ENCODE measurements around the gene SKP1. TPM values are rescaled to one million over a fixed set of nuclear protein-coding genes. Genes with fewer than 3 reads are reported as not detected.

SKP1 gene
- total RNA-seq, 1 experiment from 2014 or later: 245 TPM

DNA sequence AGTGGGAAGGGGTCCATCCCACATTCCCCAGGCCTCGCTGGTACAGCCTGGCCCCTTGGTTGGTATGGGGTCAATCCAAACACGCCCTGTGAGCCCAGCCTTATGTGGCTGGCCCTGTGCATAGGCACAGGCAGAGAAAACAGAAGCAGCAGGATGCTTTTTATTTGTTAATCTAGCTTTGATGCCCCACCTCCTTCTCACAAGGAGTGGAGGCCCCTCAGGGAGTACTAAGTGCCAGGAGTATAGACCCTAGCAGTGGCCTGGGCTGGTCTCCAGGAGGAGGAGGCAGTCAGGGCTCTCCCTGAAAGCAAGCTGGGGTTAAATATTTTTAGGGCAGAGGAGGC, 76.8 kb downstream of the SKP1 start (continued):
- TF ChIP-seq ZFX (IDR thresholded peaks at IDR 0.05): no peak
- TF ChIP-seq, protein P1, sequence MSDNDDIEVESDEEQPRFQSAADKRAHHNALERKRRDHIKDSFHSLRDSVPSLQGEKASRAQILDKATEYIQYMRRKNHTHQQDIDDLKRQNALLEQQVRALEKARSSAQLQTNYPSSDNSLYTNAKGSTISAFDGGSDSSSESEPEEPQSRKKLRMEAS (IDR thresholded peaks at IDR 0.05): no peak

DNA sequence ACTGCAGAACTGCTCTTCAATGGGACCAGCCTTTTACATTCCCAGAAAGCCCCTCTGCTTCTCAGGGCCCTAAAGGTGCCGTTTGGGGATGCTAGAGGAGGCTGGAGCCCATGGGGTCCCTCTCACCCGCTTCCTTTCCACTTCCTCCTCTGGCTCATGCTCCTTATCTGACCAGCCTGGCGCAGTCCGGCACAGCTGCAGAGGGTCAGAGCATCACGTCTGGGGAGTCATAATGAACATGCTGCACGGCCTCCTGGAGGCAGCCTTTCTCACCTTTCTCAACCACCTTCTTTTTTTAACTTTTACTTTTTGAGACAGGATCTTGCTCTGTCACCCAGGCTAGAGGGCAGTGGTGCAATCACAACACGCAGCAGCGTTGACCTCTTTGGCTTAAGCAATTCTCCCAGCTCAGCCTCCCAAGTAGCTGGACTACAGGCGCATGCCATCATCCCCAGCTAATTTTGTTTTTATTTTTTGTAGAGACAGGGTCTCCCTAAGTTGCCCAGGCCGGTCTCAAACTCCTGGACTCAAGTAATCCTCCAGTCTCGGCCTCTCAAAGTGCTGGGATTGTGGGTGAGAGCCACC, 77.4 kb downstream of the SKP1 start:
- intact Hi-C loops (cut with micrococcal nuclease): no loop called here
- Histone ChIP-seq H3K27ac (ENCODE audit: low read depth, low read length) (no peak overlapping the region), H3K9ac (ENCODE audit: low read length) (no peak overlapping the region), H3K36me3 (ENCODE audit: control insufficient read depth in 1 of 2, insufficient read depth in 2 of 2, low read length in 2 of 2) (no peaks in the 10 kb centered on the region), H3K27me3 (ENCODE audit: insufficient read depth, low read length) (no peaks in the 10 kb centered on the region), H3K4me3 (replicated peaks in 1 of 2; ENCODE audit: low read depth in 1 of 2, low read length in 2 of 2) (no peak overlapping the region), H2AFZ (ENCODE audit: low read depth, low read length, poor library complexity, severe bottlenecking) (no peak overlapping the region), H3K4me1 (ENCODE audit: control insufficient read depth in 1 of 2, insufficient read depth in 2 of 2, low read length in 2 of 2) (peaks cover 0 to 13% of the 10 kb centered on the region in 2 experiments; a peak in 1 of 4 replicates), H4K20me1 (ENCODE audit: insufficient read depth) (no peaks in the 10 kb centered on the region), H3K9me3 (ENCODE audit: control insufficient read depth in 1 of 2, insufficient read depth in 1 of 2, low read depth in 1 of 2, low read length in 2 of 2) (no peaks in the 10 kb centered on the region), H3K79me2 (ENCODE audit: insufficient read depth, low read length) (no peaks in the 10 kb centered on the region), H3K9me2 (ENCODE audit: insufficient read depth) (no peaks in the 10 kb centered on the region), H3K4me2 (ENCODE audit: low read length) (no peak overlapping the region)
- POLR2A ChIA-PET: no interaction called here
- BruUV-seq (replicated peaks): no TSS peak
- RAD21 ChIA-PET (ENCODE audit: low non-redundant PET in 1 of 2, low total read pairs in 2 of 2, uncharacterized antibody in 2 of 2, unreplicated experiment in 2 of 2): no interaction called here
- no peak for ATAC-seq
- no peak for DNase-seq (ENCODE audit: low read depth, low spot score)
- CTCF ChIA-PET: interaction anchor here (1.3 to 3.9 kb wide), 2 partner anchors 12 to 41 kb away, joined by 3 to 14 read pairs; no protein-coding TSS in a partner anchor
- TF ChIP-seq, protein P2, sequence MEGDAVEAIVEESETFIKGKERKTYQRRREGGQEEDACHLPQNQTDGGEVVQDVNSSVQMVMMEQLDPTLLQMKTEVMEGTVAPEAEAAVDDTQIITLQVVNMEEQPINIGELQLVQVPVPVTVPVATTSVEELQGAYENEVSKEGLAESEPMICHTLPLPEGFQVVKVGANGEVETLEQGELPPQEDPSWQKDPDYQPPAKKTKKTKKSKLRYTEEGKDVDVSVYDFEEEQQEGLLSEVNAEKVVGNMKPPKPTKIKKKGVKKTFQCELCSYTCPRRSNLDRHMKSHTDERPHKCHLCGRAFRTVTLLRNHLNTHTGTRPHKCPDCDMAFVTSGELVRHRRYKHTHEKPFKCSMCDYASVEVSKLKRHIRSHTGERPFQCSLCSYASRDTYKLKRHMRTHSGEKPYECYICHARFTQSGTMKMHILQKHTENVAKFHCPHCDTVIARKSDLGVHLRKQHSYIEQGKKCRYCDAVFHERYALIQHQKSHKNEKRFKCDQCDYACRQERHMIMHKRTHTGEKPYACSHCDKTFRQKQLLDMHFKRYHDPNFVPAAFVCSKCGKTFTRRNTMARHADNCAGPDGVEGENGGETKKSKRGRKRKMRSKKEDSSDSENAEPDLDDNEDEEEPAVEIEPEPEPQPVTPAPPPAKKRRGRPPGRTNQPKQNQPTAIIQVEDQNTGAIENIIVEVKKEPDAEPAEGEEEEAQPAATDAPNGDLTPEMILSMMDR (IDR thresholded peaks at IDR 0.05 in 2 of 3, conservative IDR thresholded peaks at IDR 0.05 in 1 of 3; ENCODE audit: borderline replicate concordance in 1 of 3, insufficient read depth in 1 of 3, low read depth in 2 of 3, low read length in 2 of 3): peak in 1 of 3 experiments; percentile 12; a peak in 1 of 6 replicates
- no peak for TF ChIP-seq POLR2AphosphoS5 (IDR thresholded peaks at IDR 0.05; ENCODE audit: low read depth, low read length)
- no peak for TF ChIP-seq ZNF274 (IDR thresholded peaks at IDR 0.05; ENCODE audit: low read depth, low read length)
- no peak for TF ChIP-seq TCF7L2 (IDR thresholded peaks at IDR 0.05; ENCODE audit: borderline replicate concordance, extremely low read depth, insufficient read depth, insufficient read length)
- TF ChIP-seq SP1 (IDR thresholded peaks at IDR 0.05; ENCODE audit: low read depth): no peak
- no peak for TF ChIP-seq ZBTB33 (IDR thresholded peaks at IDR 0.05; ENCODE audit: extremely low read depth, insufficient replicate concordance, low read length)

Small RNA genes within 50 kb of the gene (microRNA-seq; reads per million reads assigned to microRNA genes)
- gene MIR3661 (ENCODE audit: borderline number of aligned reads): not detected

Other genes starting within 250 kb of the SKP1 start
- gene C5orf15, start 208.3 kb downstream of the SKP1 start, total RNA-seq (2021; ENCODE audit: unreplicated experiment): 28.8 TPM
- 269 TPM for gene VDAC1, start 172.0 kb downstream of the SKP1 start, total RNA-seq (2021; ENCODE audit: unreplicated experiment)
- gene TCF7, start 62.3 kb downstream of the SKP1 start, total RNA-seq (2021; ENCODE audit: unreplicated experiment): 17.8 TPM
- gene PPP2CA, start 49.1 kb upstream of the SKP1 start, total RNA-seq (2021; ENCODE audit: unreplicated experiment): 167 TPM
- gene CDKL3, start 190.2 kb upstream of the SKP1 start, total RNA-seq (2021; ENCODE audit: unreplicated experiment): 3.4 TPM
- 91.9 TPM for gene UBE2B, start 194.6 kb upstream of the SKP1 start, total RNA-seq (2021; ENCODE audit: unreplicated experiment)
- 63.0 TPM for gene CDKN2AIPNL, start 234.9 kb upstream of the SKP1 start, total RNA-seq (2021; ENCODE audit: unreplicated experiment)